22Rv1 (cell line): ENCODE measurements around the gene LILRB4.

Experiments
- ZFX ChIP-seq: fragments of 450-650 bp; IDR thresholded peaks from 2 replicates; pipeline ENCODE4 v1.6.1; 2017; ENCODE audit warnings: antibody characterized with exemption, borderline replicate concordance
- TF ChIP-seq, protein P1 (sequence below): fragments of 450-650 bp; IDR thresholded peaks from 2 replicates; pipeline ENCODE4 v1.5.1; 2017; ENCODE audit warnings: mild to moderate bottlenecking

DNA sequence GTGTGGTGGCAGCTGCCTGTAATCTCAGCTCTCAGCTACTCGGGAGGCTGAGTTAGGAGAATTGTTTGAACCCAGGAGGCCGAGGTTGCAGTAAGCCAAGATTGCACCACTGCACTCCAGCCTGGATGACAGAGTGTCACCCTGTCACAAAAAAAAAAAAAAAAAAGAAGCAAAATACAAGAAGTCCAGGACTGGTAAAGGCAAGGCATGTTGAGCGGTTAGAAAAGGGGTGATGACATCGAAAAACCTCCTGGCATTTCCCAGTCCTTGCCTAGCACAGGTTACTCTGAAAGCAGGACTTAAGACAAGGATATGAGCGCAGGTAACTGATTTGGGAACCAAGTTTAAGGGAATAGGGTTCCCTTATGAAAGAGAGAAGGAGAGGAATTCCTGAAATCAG, 2.5 kb upstream of the LILRB4 start:
- TF ChIP-seq, protein P1, sequence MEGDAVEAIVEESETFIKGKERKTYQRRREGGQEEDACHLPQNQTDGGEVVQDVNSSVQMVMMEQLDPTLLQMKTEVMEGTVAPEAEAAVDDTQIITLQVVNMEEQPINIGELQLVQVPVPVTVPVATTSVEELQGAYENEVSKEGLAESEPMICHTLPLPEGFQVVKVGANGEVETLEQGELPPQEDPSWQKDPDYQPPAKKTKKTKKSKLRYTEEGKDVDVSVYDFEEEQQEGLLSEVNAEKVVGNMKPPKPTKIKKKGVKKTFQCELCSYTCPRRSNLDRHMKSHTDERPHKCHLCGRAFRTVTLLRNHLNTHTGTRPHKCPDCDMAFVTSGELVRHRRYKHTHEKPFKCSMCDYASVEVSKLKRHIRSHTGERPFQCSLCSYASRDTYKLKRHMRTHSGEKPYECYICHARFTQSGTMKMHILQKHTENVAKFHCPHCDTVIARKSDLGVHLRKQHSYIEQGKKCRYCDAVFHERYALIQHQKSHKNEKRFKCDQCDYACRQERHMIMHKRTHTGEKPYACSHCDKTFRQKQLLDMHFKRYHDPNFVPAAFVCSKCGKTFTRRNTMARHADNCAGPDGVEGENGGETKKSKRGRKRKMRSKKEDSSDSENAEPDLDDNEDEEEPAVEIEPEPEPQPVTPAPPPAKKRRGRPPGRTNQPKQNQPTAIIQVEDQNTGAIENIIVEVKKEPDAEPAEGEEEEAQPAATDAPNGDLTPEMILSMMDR = no peak
- no peak for TF ChIP-seq ZFX
